Measurements from ENCODE around the gene PKD1L1.

- TF ChIP-seq POLR2A (IDR thresholded peaks at IDR 0.05) (no peak), CTCF (IDR thresholded peaks at IDR 0.05) (no peak)
Measured at GRCh38 chr7:47852330-47853245, 95.7 kb downstream of the PKD1L1 start.
